DND-41 (cell line): ENCODE data around the gene NCS1.

Experiments
- ATAC-seq: fragments of 200-7000 bp; cut with Tn5 transposase; 3 replicates; pipeline ENCODE4 v1.9.1; 2021; ENCODE audit warnings: low read depth; ENCODE audit not compliant: insufficient read depth
- DNase-seq: peaks from one replicate; pipeline ENCODE4 v3.0.0-alpha.2; 2020
- H2AFZ ChIP-seq: 2 replicates; pipeline ENCODE4 v1.6.0; 2012; ENCODE audit warnings: low read depth, low read length
- H3K27ac ChIP-seq: 2 replicates; pipeline ENCODE4 v1.5.1; 2012; ENCODE audit warnings: low read length, inconsistent platforms
- H3K27me3 ChIP-seq: fragments of 200-600 bp; sonication (generic); 2 replicates; pipeline ENCODE4 v1.6.0; 2012; ENCODE audit warnings: low read length, mild to moderate bottlenecking, inconsistent platforms; ENCODE audit not compliant: insufficient read depth, poor library complexity
- H3K36me3 ChIP-seq: 2 replicates; pipeline ENCODE4 v1.5.1; 2012; ENCODE audit warnings: low read length, inconsistent platforms; ENCODE audit not compliant: insufficient read depth
- H3K4me1 ChIP-seq: 2 replicates; pipeline ENCODE4 v1.5.1; 2012; ENCODE audit warnings: mild to moderate bottlenecking, low read length; ENCODE audit not compliant: insufficient read depth
- H3K4me2 ChIP-seq: 2 replicates; pipeline ENCODE4 v1.6.0; 2012; ENCODE audit warnings: mild to moderate bottlenecking, moderate library complexity, low read length, inconsistent platforms; ENCODE audit not compliant: insufficient read depth
- H3K4me3 ChIP-seq, 2 experiments: fragments of 200-600 bp in 1 of 2; shearing (Covaris generic) in 1 of 2; 2 replicates each; pipeline ENCODE4 v1.5.1; 2012 to 2016; ENCODE audit warnings: inconsistent platforms in 2 of 2, low read length in 2 of 2, mild to moderate bottlenecking in 2 of 2, low read depth in 1 of 2, moderate library complexity in 1 of 2
- H3K79me2 ChIP-seq: 2 replicates; pipeline ENCODE4 v1.6.0; 2012; ENCODE audit warnings: low read length, inconsistent platforms; ENCODE audit not compliant: insufficient read depth
- H3K9ac ChIP-seq: 2 replicates; pipeline ENCODE4 v1.6.0; 2012; ENCODE audit warnings: low read depth, mild to moderate bottlenecking, inconsistent platforms, low read length, moderate library complexity
- H3K9me3 ChIP-seq: 2 replicates; pipeline ENCODE4 v1.5.1; 2012; ENCODE audit warnings: low read length, moderate library complexity, mild to moderate bottlenecking, inconsistent platforms; ENCODE audit not compliant: insufficient read depth, severe bottlenecking
- H4K20me1 ChIP-seq: 2 replicates; pipeline ENCODE4 v1.6.0; 2012; ENCODE audit warnings: low read length; ENCODE audit not compliant: insufficient read depth
- EZH2 ChIP-seq: IDR thresholded peaks from 3 replicates; pipeline ENCODE4 v1.6.1; 2012; ENCODE audit warnings: borderline replicate concordance, low read depth, mild to moderate bottlenecking, moderate library complexity, low read length, inconsistent platforms; ENCODE audit not compliant: severe bottlenecking
- TF ChIP-seq, protein P1 (sequence below): IDR thresholded peaks from 2 replicates; pipeline ENCODE4 v1.5.1; 2012; ENCODE audit warnings: borderline replicate concordance, low read length, moderate library complexity, mild to moderate bottlenecking; ENCODE audit not compliant: poor library complexity, severe bottlenecking; ENCODE audit errors: extremely low read depth

Gene NCS1

GRCh38 chr9:130180516-130180915 lies 8.3 kb downstream of the NCS1 start:
- no peaks in the 10 kb centered on the region for H4K20me1 ChIP-seq

DNA sequence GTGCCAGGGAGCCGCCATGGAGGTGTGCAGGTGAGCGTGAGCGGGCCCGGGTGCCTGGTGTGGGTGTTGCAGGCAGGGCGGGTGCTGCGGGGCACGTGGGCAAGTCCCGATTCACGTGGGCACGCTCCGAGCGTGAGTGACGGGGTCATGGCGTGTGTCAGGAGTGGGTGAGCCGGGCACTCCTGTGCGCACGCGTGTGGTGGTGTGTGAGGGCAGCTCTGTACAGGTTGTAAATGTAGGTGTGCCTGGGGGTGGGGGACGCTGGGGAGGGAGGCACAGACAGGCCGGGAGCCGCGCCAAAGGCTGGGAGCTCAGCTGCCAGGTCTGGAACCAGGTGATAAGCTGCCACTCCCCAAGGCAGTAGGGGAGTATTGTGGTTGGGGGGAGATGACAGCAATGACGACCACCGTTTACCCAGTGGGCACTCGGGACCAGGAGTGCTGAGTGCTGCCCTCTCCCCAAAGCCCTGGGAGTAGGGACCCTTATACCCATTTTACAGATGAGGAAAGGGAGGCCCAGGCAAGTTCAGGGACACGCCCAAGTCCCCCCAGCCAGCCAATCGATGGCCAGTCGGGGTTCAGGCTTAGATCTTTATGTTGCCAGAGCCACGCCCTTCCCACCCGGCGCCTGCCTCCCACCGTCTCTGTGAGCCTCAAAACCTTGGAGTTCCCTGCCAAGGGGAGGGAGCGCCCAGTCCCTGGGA lies 9.6 kb downstream of the NCS1 start:
- Histone ChIP-seq H3K27ac (no peak overlapping the region), H2AFZ (no peak overlapping the region), H3K9ac (no peak overlapping the region), H3K27me3 (no peaks in the 10 kb centered on the region), H3K4me1 (no peaks in the 10 kb centered on the region), H3K4me2 (no peak overlapping the region), H4K20me1 (no peaks in the 10 kb centered on the region), H3K36me3 (no peaks in the 10 kb centered on the region), H3K9me3 (no peaks in the 10 kb centered on the region), H3K4me3 (no peak overlapping the region), H3K79me2 (no peaks in the 10 kb centered on the region)
- ATAC-seq, result no peak
- no peak for TF ChIP-seq EZH2
- TF ChIP-seq, protein P1, sequence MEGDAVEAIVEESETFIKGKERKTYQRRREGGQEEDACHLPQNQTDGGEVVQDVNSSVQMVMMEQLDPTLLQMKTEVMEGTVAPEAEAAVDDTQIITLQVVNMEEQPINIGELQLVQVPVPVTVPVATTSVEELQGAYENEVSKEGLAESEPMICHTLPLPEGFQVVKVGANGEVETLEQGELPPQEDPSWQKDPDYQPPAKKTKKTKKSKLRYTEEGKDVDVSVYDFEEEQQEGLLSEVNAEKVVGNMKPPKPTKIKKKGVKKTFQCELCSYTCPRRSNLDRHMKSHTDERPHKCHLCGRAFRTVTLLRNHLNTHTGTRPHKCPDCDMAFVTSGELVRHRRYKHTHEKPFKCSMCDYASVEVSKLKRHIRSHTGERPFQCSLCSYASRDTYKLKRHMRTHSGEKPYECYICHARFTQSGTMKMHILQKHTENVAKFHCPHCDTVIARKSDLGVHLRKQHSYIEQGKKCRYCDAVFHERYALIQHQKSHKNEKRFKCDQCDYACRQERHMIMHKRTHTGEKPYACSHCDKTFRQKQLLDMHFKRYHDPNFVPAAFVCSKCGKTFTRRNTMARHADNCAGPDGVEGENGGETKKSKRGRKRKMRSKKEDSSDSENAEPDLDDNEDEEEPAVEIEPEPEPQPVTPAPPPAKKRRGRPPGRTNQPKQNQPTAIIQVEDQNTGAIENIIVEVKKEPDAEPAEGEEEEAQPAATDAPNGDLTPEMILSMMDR, result no peak
- DNase-seq, result no peak

More at GRCh38 chr9:130180516-130180915, 8.3 kb downstream of the NCS1 start:
- no peak overlapping the region for H3K9ac ChIP-seq
- H3K4me3 ChIP-seq, result no peak overlapping the region
- H3K9me3 ChIP-seq, result no peaks in the 10 kb centered on the region
- no peak for ATAC-seq
- no peak overlapping the region for H3K4me2 ChIP-seq
- DNase-seq, result no peak
- no peaks in the 10 kb centered on the region for H3K36me3 ChIP-seq
- TF ChIP-seq EZH2, result no peak
- TF ChIP-seq, protein P1, result no peak
- no peaks in the 10 kb centered on the region for H3K4me1 ChIP-seq
- no peaks in the 10 kb centered on the region for H3K27me3 ChIP-seq
- H2AFZ ChIP-seq, result no peak overlapping the region
- no peaks in the 10 kb centered on the region for H3K79me2 ChIP-seq
- no peak overlapping the region for H3K27ac ChIP-seq

GRCh38 chr9:130182381-130182909 lies 10.2 kb downstream of the NCS1 start:
- H3K27ac ChIP-seq, result no peak overlapping the region

More at GRCh38 chr9:130182381-130182909, 10.2 kb downstream of the NCS1 start:
- H3K4me3 ChIP-seq, result no peak overlapping the region
- H3K9ac ChIP-seq, result no peak overlapping the region
- no peak for ATAC-seq
- TF ChIP-seq, protein P1, result no peak
- TF ChIP-seq EZH2, result no peak
- no peaks in the 10 kb centered on the region for H3K27me3 ChIP-seq
- H2AFZ ChIP-seq, result no peak overlapping the region
- H3K79me2 ChIP-seq, result no peaks in the 10 kb centered on the region
- H3K4me2 ChIP-seq, result no peak overlapping the region
- no peaks in the 10 kb centered on the region for H3K4me1 ChIP-seq
- no peaks in the 10 kb centered on the region for H3K9me3 ChIP-seq
- no peak for DNase-seq
- no peaks in the 10 kb centered on the region for H4K20me1 ChIP-seq
- no peaks in the 10 kb centered on the region for H3K36me3 ChIP-seq
